HG03520 (cell line): ENCODE results near the gene TAF7L.
"Not testable (repeated sequence)": the region's sequence is repeated elsewhere in the genome, so short reads cannot be mapped to it uniquely, and the experiment has no call there.

Source experiments
- ATAC-seq: cut with Tn5 transposase; IDR thresholded peaks from one replicate; pipeline ENCODE4 v1.9.1; 2021; ENCODE audit warnings: mild to moderate bottlenecking, moderate library complexity; ENCODE audit not compliant: unreplicated experiment

TAF7L gene, protein sequence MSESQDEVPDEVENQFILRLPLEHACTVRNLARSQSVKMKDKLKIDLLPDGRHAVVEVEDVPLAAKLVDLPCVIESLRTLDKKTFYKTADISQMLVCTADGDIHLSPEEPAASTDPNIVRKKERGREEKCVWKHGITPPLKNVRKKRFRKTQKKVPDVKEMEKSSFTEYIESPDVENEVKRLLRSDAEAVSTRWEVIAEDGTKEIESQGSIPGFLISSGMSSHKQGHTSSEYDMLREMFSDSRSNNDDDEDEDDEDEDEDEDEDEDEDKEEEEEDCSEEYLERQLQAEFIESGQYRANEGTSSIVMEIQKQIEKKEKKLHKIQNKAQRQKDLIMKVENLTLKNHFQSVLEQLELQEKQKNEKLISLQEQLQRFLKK

DNA sequence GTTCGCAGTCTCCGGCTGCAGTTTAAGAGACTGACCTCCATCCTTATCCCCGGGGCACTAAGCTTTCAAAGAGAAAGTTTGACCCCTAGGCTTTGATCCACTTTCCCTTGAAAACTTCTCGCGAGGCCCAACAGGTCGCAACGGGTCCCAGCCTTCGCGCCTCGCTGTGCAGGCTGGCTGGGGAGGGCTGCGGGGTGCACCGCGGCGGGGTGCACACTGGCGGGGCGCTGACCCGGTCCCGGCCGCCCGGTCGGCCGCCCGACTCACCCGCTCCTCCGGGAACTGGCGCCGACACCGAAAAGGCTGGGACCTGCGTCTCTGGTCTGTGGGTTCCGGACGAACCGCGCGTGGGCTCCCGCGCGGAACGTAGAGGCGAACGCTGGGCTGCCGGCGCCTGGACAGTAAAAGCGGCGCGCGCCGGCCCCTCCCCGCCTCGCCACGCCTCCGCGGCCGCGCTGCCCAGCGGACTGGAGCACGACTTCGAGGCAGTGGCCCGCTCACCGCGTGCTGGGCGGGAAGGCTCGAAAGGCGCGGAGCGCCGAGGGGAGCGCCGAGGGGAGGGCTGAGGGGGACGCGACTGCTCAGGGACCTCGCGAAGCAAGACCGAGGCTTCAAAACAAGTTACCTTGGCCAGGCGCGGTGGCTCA, at the start of gene TAF7L:
TSS of gene TAF7L (minus strand) at position 378 of the 647 bp plus-strand sequence. CDS start 3,791 bp downstream, outside the sequence.
- ATAC-seq = no peak

DNA sequence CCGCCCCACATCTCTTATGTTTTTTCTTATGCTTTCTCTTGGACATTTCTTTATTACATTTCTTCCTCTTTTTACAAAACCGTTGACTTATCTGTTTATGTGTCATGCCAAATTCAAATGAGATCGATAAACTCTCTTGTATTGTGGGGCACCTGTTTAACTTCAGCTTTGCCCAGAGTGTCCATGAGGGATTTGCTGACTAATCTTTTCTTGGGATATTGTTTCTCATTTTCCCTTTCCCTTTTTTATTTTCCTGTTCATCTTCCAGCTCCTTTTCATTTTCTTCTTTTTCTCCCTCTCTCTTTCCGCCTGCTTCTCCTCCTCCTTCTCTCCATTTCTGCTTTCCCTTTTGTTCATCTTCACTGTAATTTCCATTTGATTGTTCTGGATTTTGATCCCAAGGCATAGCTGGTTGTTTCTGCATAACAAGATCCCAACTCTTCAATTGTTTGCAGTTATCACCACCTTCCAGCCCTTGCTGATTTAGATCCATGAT, 46.7 kb upstream of the TAF7L start:
- no peak for ATAC-seq

DNA sequence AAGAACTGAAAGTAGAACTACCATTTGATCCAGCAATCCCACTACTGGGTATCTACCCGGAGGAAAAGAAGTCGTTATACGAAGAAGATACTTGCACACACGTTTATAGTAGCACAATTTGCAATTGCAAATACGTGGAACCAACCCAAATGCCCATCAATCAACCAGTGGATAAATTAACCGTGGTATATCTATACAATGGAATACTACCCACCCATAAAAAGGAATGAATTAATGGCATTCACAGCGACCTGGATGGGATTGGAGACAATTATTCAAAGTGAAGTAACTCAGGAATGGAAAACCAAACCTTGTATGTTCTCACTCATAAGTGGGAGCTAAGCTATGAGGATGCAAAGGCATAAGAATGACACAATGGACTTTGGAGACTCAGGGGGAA, 43.2 kb upstream of the TAF7L start:
- not testable (repeated sequence) for ATAC-seq

DNA sequence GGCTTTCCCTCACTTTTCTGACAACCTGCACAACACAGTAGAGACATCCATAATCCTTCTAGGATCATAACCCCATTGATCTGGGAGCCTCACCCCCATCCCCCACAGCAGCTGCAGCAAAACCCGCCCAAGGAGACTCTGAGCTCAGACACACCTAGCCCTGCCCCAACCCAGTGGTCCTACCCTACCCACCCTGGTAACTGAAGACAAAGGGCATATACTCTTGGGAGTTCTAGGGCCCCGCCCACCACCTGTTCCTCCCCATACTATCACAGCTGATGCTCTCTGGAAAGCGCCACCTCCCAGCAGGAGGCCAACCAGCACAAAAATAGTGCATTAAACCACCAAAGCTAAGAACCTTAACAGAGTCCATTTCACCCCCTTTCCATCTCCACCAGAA, 35.5 kb upstream of the TAF7L start:
- ATAC-seq = not testable (repeated sequence)

DNA sequence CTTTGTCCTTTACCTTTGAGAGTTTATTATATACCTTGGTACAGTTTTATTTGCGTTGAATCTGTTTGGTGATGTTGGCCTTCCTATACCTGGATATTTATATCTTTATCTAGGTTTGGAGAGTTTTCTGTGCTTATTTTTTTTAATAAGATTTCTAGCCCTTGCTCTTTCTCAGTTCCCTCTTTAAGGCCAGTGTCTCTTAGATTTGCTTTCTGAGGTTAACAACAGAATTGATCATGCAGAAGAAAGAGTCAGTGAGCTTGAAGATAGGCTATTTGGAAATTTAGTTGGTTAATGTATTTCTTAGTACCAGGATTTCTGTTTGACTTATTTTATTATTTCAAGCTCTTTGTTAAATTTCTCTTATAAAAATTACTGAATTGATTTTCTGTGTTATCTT, 12.7 kb upstream of the TAF7L start:
- no peak for ATAC-seq

DNA sequence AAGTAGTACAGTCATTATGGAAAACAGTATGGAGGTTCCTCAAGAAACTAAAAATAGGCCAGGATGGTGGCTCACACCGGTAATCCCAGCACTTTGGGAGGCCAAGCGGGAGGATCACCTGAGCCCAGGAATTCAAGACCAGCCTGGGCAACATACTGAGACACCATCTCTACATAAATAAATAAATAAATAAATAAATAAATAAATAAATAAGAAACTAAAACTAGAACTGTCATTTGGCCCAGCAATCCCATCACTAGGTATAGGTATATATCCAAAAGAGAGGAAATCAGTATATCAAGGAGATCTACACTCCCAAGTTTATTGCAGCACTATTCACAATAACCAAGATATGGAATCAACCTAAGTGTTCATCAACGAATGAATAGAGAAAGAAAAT, 4.5 kb upstream of the TAF7L start:
- ATAC-seq = not testable (repeated sequence)

DNA sequence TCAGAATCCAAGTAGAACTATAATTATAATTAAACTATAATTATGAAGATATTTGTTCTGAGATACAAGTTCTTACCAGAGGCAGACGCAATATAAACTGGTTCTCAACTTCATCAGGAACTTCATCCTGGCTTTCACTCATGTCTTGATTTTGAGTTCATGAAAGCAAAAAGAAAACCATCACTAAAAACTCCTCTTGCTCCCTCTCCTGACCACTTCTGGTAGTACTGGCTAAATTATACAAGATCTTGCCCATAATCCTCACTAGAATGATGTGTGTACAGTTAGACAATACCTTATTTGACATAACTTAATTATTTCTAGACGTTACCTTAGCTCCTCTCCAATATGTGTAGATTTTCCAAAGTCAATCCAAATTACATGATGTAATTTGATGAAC, 3.7 kb downstream of the TAF7L start:
- no peak for ATAC-seq

DNA sequence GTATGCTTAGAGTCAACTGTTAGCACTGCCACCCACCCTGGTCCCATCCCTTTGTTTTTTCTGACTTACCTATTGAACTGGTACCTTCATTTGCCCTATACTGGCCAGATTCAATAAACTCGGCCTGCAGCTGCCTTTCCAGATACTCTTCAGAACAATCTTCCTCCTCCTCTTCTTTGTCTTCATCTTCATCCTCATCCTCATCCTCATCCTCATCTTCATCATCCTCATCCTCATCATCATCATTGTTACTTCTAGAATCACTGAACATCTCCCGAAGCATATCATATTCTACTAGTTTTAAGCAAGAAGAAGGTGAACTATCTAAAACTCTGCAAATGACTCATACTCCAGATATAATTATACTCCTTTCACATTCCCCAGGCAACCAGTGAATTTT, 14.9 kb downstream of the TAF7L start:
- no peak for ATAC-seq

DNA sequence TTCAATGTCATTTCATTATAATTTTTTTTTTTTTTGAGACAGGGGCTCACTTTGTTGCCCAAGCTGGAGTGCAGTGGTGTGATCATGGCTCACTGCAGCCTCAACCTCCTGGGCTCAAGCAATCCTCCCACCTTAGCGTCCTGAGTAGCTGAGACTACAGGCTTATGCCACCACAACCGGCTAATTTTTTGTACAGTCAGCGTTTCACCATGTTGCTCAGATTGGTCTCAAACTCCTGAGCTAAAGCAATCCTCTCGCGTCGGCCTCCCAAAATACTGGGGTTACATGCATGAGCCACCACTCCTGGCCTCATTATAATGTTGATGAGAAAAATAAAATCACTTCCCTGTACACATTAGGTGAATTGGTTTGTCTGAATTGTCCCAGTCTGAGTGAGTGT, 16.9 kb downstream of the TAF7L start:
- ATAC-seq = no peak

DNA sequence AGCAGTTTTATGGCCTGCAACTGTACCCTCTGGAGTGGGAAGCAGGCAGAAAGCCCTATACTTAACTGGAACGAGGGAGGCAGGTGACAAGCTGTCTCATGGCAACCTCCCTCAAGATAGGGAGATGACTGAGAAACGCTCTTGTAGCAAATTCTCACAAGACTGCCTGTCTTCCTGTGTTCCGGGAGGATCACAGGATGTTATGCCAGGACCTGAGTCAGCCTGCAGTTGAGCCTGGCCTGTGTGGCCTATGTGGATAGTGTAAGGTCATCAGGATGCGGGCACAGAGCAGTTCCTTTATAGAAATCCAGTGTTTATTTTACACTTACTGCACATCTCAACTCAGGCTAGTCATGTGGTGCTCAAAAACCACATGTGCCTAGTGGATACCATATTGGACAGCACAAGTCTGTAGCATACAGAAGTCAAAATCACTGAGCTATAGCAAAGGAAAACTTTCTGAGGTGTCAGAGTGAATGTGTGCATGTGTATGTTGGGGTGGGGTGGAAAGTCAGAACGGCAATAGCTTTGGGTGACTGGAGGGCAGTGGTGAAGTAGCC, 25.2 kb downstream of the TAF7L start:
- ATAC-seq = no peak

DNA sequence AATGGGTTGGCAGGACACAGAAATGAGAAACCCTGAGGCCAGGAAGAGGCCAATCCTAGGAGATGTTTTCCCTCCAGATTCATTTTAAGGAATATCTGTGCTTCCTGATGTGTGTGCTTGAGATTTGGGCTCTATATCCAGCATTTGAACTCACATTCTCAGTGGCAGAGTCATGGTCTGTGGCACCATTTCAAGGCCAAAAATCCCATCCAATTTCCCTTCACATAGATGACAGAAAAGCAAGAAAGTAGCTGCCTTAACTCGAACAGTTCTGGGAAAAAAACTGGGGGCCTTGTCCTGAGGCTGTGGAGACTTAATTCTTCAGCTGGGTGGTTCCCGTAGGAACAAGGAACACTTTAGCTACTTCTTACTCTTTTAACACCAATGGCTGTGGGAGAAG, 27.4 kb downstream of the TAF7L start:
- ATAC-seq = no peak

DNA sequence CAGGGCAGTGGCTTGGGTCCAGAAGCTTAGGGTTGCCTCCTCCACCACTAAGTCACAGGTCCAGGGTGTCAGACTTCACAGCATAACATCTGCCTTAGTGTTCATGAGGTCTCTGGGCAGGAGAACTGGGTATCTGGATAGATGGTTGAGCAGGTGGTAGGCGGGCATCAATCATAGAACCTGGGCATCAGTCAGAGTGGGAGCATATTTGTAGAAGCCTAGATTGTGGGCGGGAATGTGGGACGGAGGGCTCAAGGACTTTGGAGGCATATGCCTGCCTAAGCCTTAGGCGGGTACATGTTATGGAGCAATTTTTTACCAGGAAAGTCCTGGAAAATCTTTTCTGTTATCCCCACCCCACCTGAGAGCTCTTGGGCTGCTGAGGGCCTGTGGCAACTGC, 28.5 kb downstream of the TAF7L start:
- no peak for ATAC-seq

DNA sequence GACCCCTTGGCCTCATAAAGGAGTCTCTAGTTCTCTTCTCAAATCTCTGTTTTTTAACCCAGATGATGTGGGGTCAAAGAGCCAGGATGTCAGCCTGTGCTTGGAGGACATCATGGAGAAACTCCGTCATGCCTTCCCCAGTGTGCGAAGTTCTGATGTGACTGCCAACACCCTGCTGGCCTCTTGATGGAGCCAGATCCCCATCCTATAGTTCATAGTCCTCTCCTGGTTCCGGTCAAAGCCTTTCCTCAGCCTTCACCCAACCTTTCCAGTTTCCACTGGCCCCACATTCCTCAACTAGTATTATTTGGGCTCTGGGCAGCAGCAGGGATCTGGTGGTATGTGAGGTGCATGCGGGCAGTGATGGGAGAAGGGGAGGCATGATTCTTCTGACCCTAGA, 30.7 kb downstream of the TAF7L start:
- no peak for ATAC-seq

DNA sequence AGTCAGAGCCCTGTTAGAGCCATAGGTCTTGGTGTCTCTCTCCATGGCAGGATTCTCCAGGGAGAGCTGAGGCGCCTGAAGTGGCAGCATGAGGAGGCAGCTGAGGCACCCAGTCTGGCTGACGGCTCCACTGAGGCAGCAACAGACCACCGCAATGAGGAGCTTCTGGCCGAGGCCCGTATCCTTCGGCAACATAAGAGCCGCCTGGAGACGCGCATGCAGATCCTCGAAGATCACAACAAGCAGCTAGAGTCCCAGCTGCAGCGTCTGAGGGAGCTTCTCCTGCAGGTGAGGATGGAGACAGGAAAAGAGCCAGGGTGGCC, 32.9 kb downstream of the TAF7L start:
- no peak for ATAC-seq

DNA sequence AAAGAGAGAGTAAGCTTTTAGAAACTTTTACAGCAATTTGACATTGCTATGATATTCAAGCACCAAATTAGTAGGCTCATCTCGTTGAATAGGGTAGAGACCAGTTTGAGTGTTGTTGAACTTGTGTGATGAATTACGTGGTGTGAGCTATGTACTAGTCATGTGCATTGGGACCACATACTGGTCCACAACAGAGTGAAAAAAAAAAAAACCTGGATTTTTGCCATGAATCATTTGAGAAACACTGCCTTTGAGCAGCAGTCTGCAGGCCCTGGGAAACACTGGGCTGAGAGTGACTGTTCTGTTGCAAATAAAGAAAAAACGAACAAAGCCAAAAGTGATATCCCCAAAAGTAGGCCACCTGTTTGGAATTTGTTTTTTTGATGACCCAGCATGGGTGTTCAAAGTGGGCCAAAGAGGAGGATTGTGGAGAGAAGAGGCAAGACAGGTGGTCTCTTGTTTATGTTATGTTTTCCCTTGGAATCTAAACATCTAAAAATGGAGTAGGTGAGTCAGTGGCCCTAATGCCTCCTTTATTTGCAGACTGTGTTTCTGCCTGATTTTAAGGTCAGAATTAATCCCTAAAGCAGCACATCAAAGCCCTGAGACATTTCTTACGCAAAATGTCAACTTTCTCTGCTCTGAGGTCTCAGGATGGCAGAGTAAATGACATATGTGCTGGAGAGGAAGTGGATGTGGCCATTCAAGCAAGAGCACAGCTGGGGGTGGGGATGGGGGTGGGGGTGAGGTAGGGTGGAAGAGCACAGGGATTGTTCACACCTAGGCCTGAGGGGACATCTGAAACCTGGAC, 33.5 kb downstream of the TAF7L start:
- no peak for ATAC-seq

DNA sequence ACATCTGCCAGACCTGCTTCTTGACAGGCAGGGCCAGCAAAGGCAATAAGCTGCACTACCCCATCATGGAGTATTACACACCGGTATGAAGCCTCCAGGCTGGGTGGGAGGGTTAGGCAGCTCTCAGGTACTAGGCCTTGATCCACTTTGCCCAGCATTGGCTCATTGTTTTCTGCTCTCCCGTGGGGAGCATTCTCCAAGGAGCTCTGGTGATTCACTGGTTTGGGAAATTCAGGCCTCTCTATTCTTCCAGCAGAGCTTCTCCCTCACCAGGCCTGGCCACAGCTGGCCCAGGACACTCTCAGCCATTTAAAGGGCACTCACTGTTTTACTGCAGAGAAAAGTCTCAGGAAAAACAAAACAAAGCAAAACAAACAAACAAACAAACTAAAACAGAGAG, 38.5 kb downstream of the TAF7L start:
- ATAC-seq = no peak

DNA sequence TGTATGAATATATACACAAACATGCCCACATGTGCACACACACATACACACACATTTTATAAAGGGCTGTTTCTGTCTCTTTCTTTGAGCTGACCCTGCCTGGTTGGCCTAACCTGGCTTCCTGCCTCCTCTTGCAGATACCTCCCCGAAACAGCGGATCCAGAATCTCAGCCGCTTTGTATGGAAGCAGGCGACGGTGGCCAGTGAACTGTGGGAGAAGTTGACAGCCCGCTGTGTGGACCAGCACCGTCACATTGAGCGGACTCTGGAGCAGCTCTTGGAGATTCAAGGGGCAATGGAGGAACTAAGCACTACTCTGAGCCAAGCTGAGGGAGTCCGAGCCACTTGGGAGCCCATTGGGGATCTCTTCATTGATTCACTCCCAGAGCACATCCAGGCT, 49.6 kb downstream of the TAF7L start:
- no peak for ATAC-seq

DNA sequence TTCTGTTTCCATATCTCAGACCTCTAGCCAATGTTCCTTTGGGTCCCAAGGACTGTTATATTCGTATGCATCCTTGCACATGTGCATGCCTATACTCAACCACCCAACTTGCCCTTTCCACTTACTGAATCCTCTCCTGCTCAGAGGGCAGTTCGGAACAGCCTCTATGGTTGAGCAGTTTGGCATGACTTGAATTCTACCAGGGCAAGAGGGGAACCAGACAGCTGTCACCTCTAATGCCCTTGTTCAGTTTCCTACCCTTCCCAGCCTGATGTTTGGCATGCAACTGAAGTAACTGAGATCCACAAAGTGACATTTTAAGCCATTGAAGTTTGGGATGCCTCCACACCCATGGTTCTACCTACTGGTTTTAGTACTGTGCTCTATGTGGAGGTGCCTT, 54.1 kb downstream of the TAF7L start:
- no peak for ATAC-seq

DNA sequence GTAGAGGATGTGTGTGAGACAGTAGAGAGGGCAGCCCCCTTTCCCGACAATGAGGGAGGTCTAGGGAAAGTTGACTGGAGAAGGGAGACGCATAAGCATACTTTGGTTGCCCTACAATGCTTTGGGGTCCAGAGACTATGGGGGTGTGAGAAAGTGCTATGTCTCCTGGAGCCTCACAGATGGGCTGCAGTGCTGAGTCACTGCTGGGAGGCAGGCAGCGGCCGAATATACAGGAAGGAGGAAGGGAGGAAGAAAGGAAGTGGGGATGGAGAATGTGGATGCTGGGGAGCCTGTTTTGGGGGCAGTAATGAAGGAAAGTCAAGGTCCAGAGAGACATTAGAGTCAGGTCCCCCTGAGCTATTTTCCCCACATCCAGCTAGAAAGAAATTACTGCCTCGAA, 58.8 kb downstream of the TAF7L start:
- no peak for ATAC-seq

DNA sequence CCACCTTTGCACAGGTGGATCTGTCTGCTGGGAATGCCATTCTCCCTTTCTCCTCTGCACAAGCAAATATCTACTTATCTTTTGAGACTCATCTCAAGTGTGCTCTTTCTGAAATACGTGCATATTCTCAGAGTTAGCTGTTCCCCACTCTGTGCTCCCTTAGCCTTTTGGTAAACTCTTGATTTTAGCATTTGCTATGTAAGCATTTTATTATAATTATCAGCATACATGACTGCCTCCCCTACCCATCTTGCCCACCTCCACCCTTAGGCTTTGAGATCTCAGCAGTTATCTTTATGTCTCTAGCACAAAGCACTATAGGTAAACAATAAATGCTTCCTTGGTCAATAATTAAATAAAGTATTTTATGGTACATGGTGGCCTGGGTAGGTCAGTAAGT, 60.1 kb downstream of the TAF7L start:
- no peak for ATAC-seq

DNA sequence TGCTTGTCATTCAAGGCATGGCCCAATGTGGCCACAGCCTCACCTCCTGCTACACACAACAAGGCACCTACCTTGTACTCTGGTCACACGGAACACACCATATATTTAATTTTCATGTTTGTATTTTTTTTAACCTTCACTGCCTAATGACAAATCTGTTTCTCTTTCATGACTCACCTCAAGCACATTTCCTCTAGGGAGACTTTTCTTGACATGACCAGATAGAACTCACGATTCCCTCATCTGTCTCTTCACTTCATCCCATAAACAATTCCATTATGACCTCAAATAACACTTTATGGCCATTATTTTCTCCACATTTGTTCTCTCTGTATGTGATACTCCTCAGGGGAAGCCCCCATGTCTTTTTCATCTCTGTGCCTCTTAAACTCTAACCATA, 60.5 kb downstream of the TAF7L start:
- ATAC-seq = no peak
